Sigmoid colon (tissue), 7 donors: ENCODE data around the gene SEH1L. TPM values are rescaled to one million over a fixed set of nuclear protein-coding genes. Genes with fewer than 3 reads are reported as not detected.
"Not testable (repeated sequence)": the region's sequence is repeated elsewhere in the genome, so short reads cannot be mapped to it uniquely, and the experiment has no call there.

Experiments
- DNase-seq: peaks from one replicate; pipeline ENCODE4 v3.0.0-alpha.2; 2019
- H3K27ac ChIP-seq, 4 donors: fragments of 200-600 bp; sonication (generic); one replicate each; pipeline ENCODE4 v1.5.1; 2016 to 2019; ENCODE audit warnings: mild to moderate bottlenecking in 1 of 4
- H3K27me3 ChIP-seq, 3 donors: fragments of 200-600 bp; sonication (generic); one replicate each; pipeline ENCODE4 v1.5.1; 2019; ENCODE audit warnings: mild to moderate bottlenecking in 1 of 3
- H3K36me3 ChIP-seq, 4 donors: fragments of 200-600 bp; sonication (generic); one replicate each; pipeline ENCODE4 v1.5.1; 2016 to 2019
- H3K4me1 ChIP-seq, 4 donors: fragments of 200-600 bp; sonication (generic); one replicate each; pipeline ENCODE4 v1.5.1; 2017 to 2019
- H3K4me3 ChIP-seq, 4 donors: fragments of 200-600 bp; sonication (generic); one replicate each; pipeline ENCODE4 v1.5.1; 2017 to 2019; ENCODE audit warnings: mild to moderate bottlenecking in 2 of 4, moderate library complexity in 1 of 4
- H3K9me3 ChIP-seq, 4 donors: fragments of 200-600 bp in 3 of 4; sonication (generic) in 3 of 4; one replicate each; pipeline versions ENCODE4 v1.5.1 to v1.6.1; 2013 to 2019
- EP300 ChIP-seq, 4 donors: sonication (generic); formaldehyde crosslinking; IDR thresholded peaks; one replicate each; pipeline ENCODE4 v1.6.1; 2017; ENCODE audit warnings: antibody characterized with exemption in 4 of 4
- POLR2A ChIP-seq, 2 donors: fragments of 450-650 bp; IDR thresholded peaks; one replicate each; pipeline ENCODE4 v1.6.1; 2016; ENCODE audit warnings: antibody characterized with exemption in 2 of 2, mild to moderate bottlenecking in 2 of 2, moderate library complexity in 2 of 2
- POLR2AphosphoS5 ChIP-seq, 4 donors: sonication (generic); formaldehyde crosslinking; IDR thresholded peaks; one replicate each; pipeline ENCODE4 v1.6.1; 2017; ENCODE audit warnings: antibody characterized with exemption in 4 of 4
- WGBS, 2 donors: extraction: QIAGEN DNeasy Blood & Tissue Kit; methylation state at CpG; one replicate each; pipeline ENCODE4 v1.1.7; 2013; 5-methylcytosine and 5-hydroxymethylcytosine counted together
- intact Hi-C: fragments of 100-400 bp; cut with DNase I; formaldehyde crosslinking; loops from one replicate; pipeline ENCODE4 v1.15.1; 2023
- polyA plus RNA-seq, 3 donors: library from polyadenylated mRNA; stranded (reverse); fragments of 200-250 nt; gene quantifications; one replicate each; pipeline ENCODE4 v1.2.3, GENCODE V29; 2013
- total RNA-seq, 4 donors: library from RNA; depleted of rRNA; stranded (reverse); fragments of >200 nt; gene quantifications; one replicate each; pipeline ENCODE4 v1.1.0, GENCODE V29; 2016
- TF ChIP-seq, protein P1 (sequence below), 4 experiments: fragments of 450-650 bp in 3 of 4; fragments of 200-600 bp in 1 of 4; IDR thresholded peaks; one replicate each; pipeline ENCODE4 v1.5.1; 2016 to 2019; ENCODE audit warnings: antibody characterized with exemption in 4 of 4, mild to moderate bottlenecking in 3 of 4, moderate library complexity in 2 of 4
- donor health status: healthy with polysubstance abuse.
- donor health status: Bipolar disorder and iron deficiency.
- donor health status: healthy.

Gene SEH1L
- total and polyA plus RNA-seq, 7 donors = 15.3 to 38.1 (median 16.3) TPM

DNA sequence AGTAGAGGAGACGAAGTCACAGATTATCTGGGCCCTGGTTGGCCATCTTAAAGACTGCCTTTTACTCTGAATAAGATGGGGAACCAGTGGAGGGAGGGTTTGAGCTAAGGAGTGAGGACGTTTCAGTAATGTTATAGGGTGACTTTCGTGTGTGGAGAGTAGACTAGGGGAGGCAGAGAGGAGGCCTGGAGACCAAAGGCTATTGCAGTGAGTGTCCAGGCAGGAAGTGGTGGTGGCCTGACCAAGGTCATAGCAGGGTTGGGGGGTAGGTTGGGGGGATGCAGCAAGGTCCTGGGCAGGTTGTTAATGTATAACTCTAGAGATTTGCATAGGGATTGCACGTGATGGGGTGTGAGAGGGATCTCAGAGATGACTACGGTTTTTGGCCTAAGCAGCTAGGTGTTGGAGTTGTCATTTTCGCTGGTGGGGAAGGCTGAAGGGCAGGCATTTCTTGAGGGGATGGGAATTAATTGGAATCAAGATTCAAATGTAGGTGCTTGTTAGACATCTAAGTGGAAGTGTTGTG is 48.2 kb downstream of the SEH1L start:
- peaks cover 0 to 24% (median 17%) of the 10 kb centered on the region in 4 donors for H3K4me1 ChIP-seq
- WGBS, 2 donors = 91 to 92% methylated on average over 6 of the region's 6 CpGs
- H3K9me3 ChIP-seq = no peaks in the 10 kb centered on the region
- intact Hi-C loops = no loop called here
- DNase-seq = no peak
- H3K27ac ChIP-seq = no peak overlapping the region
- TF ChIP-seq POLR2A (IDR thresholded peaks at IDR 0.05) = no peak
- TF ChIP-seq, protein P1, sequence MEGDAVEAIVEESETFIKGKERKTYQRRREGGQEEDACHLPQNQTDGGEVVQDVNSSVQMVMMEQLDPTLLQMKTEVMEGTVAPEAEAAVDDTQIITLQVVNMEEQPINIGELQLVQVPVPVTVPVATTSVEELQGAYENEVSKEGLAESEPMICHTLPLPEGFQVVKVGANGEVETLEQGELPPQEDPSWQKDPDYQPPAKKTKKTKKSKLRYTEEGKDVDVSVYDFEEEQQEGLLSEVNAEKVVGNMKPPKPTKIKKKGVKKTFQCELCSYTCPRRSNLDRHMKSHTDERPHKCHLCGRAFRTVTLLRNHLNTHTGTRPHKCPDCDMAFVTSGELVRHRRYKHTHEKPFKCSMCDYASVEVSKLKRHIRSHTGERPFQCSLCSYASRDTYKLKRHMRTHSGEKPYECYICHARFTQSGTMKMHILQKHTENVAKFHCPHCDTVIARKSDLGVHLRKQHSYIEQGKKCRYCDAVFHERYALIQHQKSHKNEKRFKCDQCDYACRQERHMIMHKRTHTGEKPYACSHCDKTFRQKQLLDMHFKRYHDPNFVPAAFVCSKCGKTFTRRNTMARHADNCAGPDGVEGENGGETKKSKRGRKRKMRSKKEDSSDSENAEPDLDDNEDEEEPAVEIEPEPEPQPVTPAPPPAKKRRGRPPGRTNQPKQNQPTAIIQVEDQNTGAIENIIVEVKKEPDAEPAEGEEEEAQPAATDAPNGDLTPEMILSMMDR (IDR thresholded peaks at IDR 0.05) = no peak
- no peak for TF ChIP-seq POLR2AphosphoS5 (IDR thresholded peaks at IDR 0.05)
- TF ChIP-seq EP300 (IDR thresholded peaks at IDR 0.05) = no peak
- no peaks in the 10 kb centered on the region for H3K27me3 ChIP-seq
- H3K4me3 ChIP-seq = no peak overlapping the region
- peaks cover 0 to 9% (median 0%) of the 10 kb centered on the region in 4 donors for H3K36me3 ChIP-seq

DNA sequence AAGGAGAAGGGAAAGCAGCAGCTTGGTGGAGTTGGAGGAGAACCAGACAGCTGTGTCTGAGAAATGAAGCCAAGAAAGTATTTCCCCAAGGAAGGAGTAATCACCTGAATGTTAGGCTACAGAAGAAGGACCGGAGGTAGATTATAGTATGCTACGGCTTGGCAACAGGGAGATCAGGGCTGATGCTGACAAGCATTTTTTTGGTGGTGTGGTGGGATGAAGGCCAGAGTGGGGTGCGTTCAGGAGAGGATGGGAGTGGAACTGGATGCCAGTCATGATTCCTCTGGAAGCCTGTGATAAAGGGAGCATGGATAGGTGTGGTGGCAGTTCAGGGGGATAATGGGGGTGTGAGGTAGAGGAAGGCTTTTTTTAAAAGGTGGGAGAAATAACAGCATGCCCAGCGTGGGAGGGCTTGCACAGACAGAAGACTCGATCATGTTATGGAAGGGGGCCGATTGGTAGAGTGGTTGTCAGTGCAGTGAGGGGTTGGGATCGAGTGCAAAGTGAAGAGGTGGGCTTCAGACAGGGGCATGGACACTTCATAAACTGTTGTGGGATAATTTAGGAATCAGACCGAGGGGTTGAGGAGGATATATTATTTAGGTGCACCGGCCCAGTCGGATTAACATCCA is 49.0 kb downstream of the SEH1L start:
- Histone ChIP-seq H3K9me3 (no peaks in the 10 kb centered on the region), H3K36me3 (peaks cover 0 to 17% (median 3%) of the 10 kb centered on the region in 4 donors), H3K27ac (no peak overlapping the region), H3K27me3 (no peaks in the 10 kb centered on the region), H3K4me3 (no peak overlapping the region), H3K4me1 (peaks cover 0 to 23% (median 17%) of the 10 kb centered on the region in 4 donors)
- TF ChIP-seq POLR2A (IDR thresholded peaks at IDR 0.05) = no peak
- no peak for TF ChIP-seq EP300 (IDR thresholded peaks at IDR 0.05)
- no peak for TF ChIP-seq POLR2AphosphoS5 (IDR thresholded peaks at IDR 0.05)
- TF ChIP-seq, protein P1 (IDR thresholded peaks at IDR 0.05) = no peak
- intact Hi-C loops = no loop called here
- WGBS, 2 donors = 92% methylated on average over 10 of the region's 10 CpGs
- DNase-seq = no peak

DNA sequence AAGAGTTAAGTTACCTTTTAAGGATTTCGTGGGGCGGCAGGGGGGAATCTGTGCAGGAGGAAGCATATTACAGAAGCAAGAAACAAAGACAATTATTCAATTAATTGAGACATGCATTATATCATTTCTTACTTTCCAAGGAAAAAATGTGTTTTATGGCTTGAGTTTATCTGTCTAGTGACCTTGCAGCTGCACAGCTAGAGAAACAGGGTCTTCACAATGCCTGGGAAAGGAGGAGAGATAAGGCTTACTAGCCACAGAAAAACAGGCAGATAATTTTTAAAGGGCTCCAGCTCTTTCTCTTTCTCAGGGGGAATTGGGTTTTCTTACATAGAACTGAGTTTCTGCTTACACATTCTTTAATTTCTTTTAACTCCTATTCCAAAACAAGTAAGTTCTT is 49.5 kb downstream of the SEH1L start:
- DNase-seq = not testable (repeated sequence)

DNA sequence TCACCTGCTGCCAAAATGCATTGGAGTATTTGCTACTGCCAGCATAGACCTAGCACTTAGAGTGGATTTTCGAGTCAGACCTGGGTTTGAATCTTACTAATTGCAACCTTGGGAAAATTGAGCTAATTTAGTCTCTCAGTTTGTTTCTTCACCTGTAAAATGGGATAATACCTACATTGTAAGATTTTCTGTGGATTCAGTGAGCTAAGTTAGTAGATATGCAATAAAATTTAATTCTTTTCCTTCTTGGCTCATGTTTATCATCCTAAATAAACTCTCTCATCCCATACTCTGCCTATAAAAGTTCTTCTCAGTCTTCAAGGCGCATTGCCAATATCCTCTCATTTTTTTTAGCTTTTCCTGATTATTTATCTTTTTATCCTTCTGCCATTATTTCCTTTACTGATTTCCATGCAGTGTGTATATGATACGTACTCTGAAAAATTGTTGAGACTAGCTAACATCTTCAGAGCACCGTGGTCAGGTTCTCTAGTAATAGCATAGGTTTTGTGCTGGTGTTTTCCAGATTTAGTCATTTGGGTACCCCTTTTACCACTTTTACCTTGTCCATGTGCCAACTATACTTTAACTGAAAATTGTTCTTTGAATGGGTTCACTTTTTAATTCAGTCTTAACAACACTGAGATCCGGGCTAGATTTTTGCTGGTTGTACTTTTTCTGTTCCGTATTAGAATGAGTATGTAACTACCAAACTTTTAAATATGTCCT is 50.7 kb downstream of the SEH1L start:
- WGBS, 2 donors = 60 to 80% methylated on average over 6 of the region's 6 CpGs
- no peak overlapping the region for H3K27ac ChIP-seq
- intact Hi-C loops = no loop called here

More for the DNA sequence above, 49.5 kb downstream of the SEH1L start:
- H3K4me3 ChIP-seq, H3K9me3 ChIP-seq, H3K27ac ChIP-seq, H3K27me3 ChIP-seq, intact Hi-C loops: not testable (repeated sequence)
- H3K36me3 ChIP-seq = peaks cover 0 to 22% (median 4%) of the 10 kb centered on the region in 4 donors
- peaks cover 0 to 17% (median 12%) of the 10 kb centered on the region in 4 donors for H3K4me1 ChIP-seq
- 88 to 96% methylated on average over 2 of the region's 2 CpGs for WGBS, 2 donors

More for the DNA sequence above, 50.7 kb downstream of the SEH1L start:
- Histone ChIP-seq H3K9me3 (no peaks in the 10 kb centered on the region), H3K4me1 (peaks cover 0 to 6% (median 3%) of the 10 kb centered on the region in 4 donors), H3K4me3 (no peak overlapping the region), H3K36me3 (peaks cover 0 to 29% (median 4%) of the 10 kb centered on the region in 4 donors), H3K27me3 (no peaks in the 10 kb centered on the region)
- TF ChIP-seq, protein P1 (IDR thresholded peaks at IDR 0.05) = no peak
- TF ChIP-seq POLR2AphosphoS5 (IDR thresholded peaks at IDR 0.05) = no peak
- no peak for TF ChIP-seq EP300 (IDR thresholded peaks at IDR 0.05)
- TF ChIP-seq POLR2A (IDR thresholded peaks at IDR 0.05) = no peak
- no peak for DNase-seq
